ENCODE measurements around the gene MAD1L1.

The MAD1L1 gene

GRCh38 chr7:2123916-2124315 lies 108.8 kb downstream of the MAD1L1 start (continued):
- TF ChIP-seq, protein P1, sequence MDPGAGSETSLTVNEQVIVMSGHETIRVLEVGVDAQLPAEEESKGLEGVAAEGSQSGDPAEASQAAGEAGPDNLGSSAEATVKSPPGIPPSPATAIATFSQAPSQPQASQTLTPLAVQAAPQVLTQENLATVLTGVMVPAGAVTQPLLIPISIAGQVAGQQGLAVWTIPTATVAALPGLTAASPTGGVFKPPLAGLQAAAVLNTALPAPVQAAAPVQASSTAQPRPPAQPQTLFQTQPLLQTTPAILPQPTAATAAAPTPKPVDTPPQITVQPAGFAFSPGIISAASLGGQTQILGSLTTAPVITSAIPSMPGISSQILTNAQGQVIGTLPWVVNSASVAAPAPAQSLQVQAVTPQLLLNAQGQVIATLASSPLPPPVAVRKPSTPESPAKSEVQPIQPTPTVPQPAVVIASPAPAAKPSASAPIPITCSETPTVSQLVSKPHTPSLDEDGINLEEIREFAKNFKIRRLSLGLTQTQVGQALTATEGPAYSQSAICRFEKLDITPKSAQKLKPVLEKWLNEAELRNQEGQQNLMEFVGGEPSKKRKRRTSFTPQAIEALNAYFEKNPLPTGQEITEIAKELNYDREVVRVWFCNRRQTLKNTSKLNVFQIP (CRISPR knock-in tag; IDR thresholded peaks at IDR 0.05; ENCODE audit: borderline replicate concordance, low read depth): no peak
- TF ChIP-seq ZFP3 (CRISPR knock-in tag; IDR thresholded peaks at IDR 0.05) (no peak), ARNTL (CRISPR knock-in tag; IDR thresholded peaks at IDR 0.05; ENCODE audit: borderline replicate concordance, low read depth) (no peak)

DNA sequence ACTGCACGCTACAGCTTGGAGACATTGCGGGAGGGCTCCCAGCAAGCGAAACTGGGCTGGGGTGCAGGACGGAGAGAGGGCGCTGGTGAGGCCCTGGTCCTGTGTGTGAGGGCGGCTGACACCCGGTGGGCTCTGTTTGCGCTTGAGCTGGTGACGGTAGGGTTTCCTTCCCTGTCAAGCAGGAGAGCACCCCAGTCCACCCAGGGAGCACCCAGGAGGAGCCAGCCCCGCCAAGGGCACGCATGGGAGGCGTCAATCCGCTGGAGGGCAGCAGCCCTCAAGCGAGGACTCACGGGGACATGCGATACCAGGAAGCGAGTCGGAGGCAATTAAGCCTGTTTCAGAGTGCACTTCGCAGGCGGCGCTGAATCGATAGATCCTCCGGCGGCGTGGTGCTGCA lies 109.4 kb downstream of the MAD1L1 start:
- TF ChIP-seq CSDC2 (CRISPR knock-in tag; IDR thresholded peaks at IDR 0.05): no peak
- TF ChIP-seq PPARA (CRISPR knock-in tag; IDR thresholded peaks at IDR 0.05; ENCODE audit: borderline replicate concordance): no peak
- no peak for TF ChIP-seq PATZ1 (CRISPR knock-in tag; IDR thresholded peaks at IDR 0.05; ENCODE audit: borderline replicate concordance)
- no peak for TF ChIP-seq ISL1 (CRISPR knock-in tag; IDR thresholded peaks at IDR 0.05)
- no peak for TF ChIP-seq TCF4 (CRISPR knock-in tag; IDR thresholded peaks at IDR 0.05; ENCODE audit: borderline replicate concordance)
- TF ChIP-seq, protein P1 (CRISPR knock-in tag; IDR thresholded peaks at IDR 0.05; ENCODE audit: borderline replicate concordance, low read depth): no peak
- TF ChIP-seq ZFP30 (CRISPR knock-in tag; IDR thresholded peaks at IDR 0.05): no peak
- TF ChIP-seq GLIS3 (CRISPR knock-in tag; IDR thresholded peaks at IDR 0.05): no peak
- no peak for TF ChIP-seq CSRNP3 (CRISPR knock-in tag; IDR thresholded peaks at IDR 0.05)
- TF ChIP-seq ZFP3 (CRISPR knock-in tag; IDR thresholded peaks at IDR 0.05): no peak
- no peak for TF ChIP-seq OSR1 (CRISPR knock-in tag; IDR thresholded peaks at IDR 0.05)
- ATAC-seq: no peak

- ATAC-seq: no peak
- TF ChIP-seq, protein P1 (CRISPR knock-in tag; IDR thresholded peaks at IDR 0.05; ENCODE audit: borderline replicate concordance, low read depth): no peak
- TF ChIP-seq TOX (CRISPR knock-in tag; IDR thresholded peaks at IDR 0.05; ENCODE audit: borderline replicate concordance) (no peak), CSDC2 (CRISPR knock-in tag; IDR thresholded peaks at IDR 0.05) (no peak), PPARA (CRISPR knock-in tag; IDR thresholded peaks at IDR 0.05; ENCODE audit: borderline replicate concordance) (no peak), SNAI2 (CRISPR knock-in tag; IDR thresholded peaks at IDR 0.05) (no peak), ZC3H10 (CRISPR knock-in tag; IDR thresholded peaks at IDR 0.05) (no peak), CSRNP3 (CRISPR knock-in tag; IDR thresholded peaks at IDR 0.05) (no peak), GLIS3 (CRISPR knock-in tag; IDR thresholded peaks at IDR 0.05) (no peak), RARB (CRISPR knock-in tag; IDR thresholded peaks at IDR 0.05) (no peak), ZNF8 (CRISPR knock-in tag; IDR thresholded peaks at IDR 0.05) (no peak), ZFP30 (CRISPR knock-in tag; IDR thresholded peaks at IDR 0.05) (no peak)
- TF ChIP-seq, protein P2, sequence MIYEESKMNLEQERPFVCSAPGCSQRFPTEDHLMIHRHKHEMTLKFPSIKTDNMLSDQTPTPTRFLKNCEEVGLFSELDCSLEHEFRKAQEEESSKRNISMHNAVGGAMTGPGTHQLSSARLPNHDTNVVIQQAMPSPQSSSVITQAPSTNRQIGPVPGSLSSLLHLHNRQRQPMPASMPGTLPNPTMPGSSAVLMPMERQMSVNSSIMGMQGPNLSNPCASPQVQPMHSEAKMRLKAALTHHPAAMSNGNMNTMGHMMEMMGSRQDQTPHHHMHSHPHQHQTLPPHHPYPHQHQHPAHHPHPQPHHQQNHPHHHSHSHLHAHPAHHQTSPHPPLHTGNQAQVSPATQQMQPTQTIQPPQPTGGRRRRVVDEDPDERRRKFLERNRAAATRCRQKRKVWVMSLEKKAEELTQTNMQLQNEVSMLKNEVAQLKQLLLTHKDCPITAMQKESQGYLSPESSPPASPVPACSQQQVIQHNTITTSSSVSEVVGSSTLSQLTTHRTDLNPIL (CRISPR knock-in tag; IDR thresholded peaks at IDR 0.05; ENCODE audit: low read depth): no peak
Observed at GRCh38 chr7:2122651-2123050, 110.1 kb downstream of the MAD1L1 start.

Data from SK-N-SH treated with all-trans-retinoic acid at 6 μM for 48 hours (cell line).